CD1c-positive myeloid dendritic cell (primary cell): ENCODE measurements around the gene ARAP2.

ENCODE experiments used
- DNase-seq: peaks from one replicate; pipeline ENCODE4 v3.0.0-alpha.2; 2016; ENCODE audit errors: extremely low spot score

ARAP2 gene, protein sequence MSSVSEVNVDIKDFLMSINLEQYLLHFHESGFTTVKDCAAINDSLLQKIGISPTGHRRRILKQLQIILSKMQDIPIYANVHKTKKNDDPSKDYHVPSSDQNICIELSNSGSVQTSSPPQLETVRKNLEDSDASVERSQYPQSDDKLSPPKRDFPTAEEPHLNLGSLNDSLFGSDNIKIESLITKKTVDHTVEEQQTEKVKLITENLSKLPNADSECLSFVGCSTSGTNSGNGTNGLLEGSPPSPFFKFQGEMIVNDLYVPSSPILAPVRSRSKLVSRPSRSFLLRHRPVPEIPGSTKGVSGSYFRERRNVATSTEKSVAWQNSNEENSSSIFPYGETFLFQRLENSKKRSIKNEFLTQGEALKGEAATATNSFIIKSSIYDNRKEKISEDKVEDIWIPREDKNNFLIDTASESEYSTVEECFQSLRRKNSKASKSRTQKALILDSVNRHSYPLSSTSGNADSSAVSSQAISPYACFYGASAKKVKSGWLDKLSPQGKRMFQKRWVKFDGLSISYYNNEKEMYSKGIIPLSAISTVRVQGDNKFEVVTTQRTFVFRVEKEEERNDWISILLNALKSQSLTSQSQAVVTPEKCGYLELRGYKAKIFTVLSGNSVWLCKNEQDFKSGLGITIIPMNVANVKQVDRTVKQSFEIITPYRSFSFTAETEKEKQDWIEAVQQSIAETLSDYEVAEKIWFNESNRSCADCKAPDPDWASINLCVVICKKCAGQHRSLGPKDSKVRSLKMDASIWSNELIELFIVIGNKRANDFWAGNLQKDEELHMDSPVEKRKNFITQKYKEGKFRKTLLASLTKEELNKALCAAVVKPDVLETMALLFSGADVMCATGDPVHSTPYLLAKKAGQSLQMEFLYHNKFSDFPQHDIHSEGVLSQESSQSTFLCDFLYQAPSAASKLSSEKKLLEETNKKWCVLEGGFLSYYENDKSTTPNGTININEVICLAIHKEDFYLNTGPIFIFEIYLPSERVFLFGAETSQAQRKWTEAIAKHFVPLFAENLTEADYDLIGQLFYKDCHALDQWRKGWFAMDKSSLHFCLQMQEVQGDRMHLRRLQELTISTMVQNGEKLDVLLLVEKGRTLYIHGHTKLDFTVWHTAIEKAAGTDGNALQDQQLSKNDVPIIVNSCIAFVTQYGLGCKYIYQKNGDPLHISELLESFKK (N-terminal part only)

GRCh38 chr4:36244257-36245082 lies at the start of gene ARAP2:
ARAP2 (minus strand) TSS chr4:36244514; CDS start chr4:36229486, 15,028 bp downstream.
- DNase-seq: peak; percentile 92

GRCh38 chr4:36292556-36293188 lies 48.4 kb upstream of the ARAP2 start:
- peak; percentile 27 for DNase-seq

GRCh38 chr4:36290641-36291040 lies 46.3 kb upstream of the ARAP2 start:
- no peak for DNase-seq

GRCh38 chr4:36288731-36289426 lies 44.6 kb upstream of the ARAP2 start:
- peak; percentile 28 for DNase-seq

GRCh38 chr4:36286481-36286871 lies 42.2 kb upstream of the ARAP2 start:
- no peak for DNase-seq

GRCh38 chr4:36285784-36286480 lies 41.6 kb upstream of the ARAP2 start:
- peak; percentile 70 for DNase-seq

- DNase-seq: no peak
Observed at GRCh38 chr4:36283912-36284465, 39.7 kb upstream of the ARAP2 start.

DNA sequence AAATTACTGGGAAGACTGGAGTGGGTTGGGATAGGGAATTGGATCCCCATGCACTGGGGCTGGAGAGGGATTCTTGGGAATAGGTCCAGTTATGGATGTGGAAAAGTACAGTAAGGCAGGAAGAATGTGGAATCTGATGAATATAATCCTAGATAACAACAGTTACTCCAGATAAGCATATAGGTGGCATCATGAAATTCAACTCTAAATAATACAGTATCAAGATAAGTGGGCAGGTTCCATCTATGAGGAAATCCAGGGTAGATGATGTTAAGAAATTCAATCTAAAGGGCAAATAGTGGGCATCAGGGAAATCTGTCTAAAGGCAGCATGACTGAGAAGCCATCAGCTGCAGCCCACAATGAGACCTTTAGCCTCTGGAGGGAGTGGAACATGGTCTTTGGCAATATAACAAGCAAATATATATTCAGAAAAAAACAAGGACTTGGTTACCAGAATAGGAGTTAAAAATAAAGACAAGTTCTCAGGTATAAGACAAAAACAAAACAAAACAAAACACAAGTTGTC lies 38.3 kb upstream of the ARAP2 start:
- DNase-seq: no peak

DNA sequence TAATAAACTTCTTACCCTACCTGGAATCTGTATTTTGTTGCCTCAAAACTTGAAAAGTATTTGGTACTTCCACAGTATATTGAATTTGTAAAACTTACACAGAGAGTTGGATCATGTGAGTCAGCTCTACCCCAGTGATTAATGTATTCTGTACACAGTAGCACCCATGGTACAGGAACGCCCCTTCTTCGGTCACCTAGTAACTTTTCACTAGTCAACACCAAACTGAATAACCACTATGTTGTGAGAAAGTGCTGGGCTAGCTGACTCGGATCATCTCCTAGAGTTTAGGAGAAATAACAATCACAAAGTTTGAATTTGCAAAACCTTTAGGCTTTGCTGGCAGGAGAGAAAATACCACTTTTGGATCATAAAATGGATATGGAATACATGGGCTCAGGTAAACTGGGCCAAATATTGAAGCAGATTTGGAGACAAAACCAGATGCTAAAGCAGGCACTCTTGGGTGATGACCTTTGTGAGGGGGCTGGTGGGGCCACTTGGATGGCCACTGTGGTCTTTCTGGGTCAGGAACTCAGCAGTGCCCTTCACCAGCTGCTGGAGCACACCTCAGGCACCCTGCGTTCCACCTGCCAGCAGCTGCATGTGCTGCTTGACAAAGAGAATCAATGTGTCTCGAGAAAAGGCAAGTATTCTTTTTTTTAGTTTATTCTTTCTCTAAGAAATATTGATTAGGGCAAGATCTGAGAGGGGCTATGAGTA lies 37.2 kb upstream of the ARAP2 start, which contains the start of gene DTHD1:
Gene DTHD1, plus strand, starts transcription at position 233 of the 723 bp plus-strand sequence. Its CDS starts 143 bp downstream, at position 376.
- no peak for DNase-seq

DNA sequence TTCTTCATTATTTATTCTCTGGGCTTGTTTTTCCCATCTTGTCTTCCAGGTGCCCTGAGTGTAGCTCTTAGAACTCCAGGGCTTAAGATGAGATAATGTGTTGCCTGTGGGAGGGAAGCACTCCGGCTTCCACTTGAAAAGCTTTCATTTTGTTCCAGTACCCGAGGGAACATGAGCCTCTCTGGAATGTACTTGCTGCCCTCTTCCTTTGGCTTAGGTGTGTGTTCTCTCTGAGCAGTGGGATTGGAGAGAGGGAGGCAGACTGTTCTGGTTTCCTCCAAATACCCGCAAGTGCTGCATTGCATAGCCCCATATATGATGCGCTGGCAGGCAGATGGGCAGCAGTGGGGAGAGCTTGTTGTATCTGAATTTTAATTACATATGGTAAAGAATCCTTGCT lies 36.2 kb upstream of the ARAP2 start:
- no peak for DNase-seq

DNA sequence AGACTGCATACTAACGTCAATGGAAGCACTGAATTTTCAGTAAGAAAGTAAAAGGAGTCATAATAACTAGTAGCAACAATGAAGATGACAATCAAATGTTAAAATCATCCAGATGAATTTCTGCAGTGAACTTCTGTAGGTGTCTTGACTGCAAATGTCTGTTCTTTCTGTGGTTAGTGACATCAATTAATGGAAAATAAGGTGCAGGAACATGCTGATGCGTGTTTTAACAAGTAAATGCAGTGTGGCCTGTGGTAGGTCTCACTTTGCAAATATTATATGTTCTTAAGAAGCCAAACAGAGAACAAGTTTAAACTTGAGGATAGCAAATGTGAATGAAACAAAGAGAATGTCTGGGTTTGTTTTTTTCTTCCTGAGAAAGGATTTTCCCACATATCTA lies 34.5 kb upstream of the ARAP2 start:
- no peak for DNase-seq

GRCh38 chr4:36277533-36277932 lies 33.2 kb upstream of the ARAP2 start:
- no peak for DNase-seq

DNA sequence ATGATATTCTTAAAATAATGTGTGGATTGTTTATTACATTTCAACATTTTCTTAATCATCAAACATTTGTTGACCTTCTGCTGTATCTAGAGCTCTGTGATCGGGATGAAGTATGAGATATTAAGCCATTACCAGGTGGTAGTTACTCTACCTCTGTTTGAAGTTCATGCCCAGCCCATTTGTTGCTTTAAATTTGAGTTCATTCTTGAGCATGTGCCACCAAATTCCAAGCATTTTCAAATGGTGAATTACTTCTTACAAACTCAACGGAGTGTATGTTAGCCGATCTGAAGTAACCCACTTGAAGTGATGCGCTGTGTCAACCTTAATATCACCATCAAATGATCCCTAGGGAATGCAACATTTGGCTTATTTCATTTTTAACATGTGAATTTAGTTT lies 29.8 kb upstream of the ARAP2 start:
- DNase-seq: no peak

- no peak for DNase-seq
Observed at GRCh38 chr4:36273276-36273675, 29.0 kb upstream of the ARAP2 start.

- DNase-seq: no peak
Observed at GRCh38 chr4:36269533-36270173, 25.3 kb upstream of the ARAP2 start.

DNA sequence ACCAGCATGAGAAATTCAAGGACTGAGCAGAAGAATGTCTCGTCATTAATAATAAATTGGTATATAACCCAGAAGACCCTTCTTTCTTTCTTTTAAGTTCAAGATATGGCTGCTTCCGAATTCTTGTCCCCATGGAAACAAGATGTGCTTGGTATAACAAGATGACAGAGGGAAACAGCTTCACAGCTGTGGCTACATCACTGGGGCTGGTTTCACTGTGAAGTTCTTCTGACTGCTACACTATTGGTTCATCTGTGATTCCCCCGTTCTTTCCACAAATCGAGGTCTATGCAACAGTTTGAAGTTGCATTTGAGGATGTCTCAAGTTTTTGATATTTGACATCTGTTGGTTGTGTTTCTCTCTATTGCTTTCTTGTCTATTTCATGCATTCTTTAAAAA lies 24.8 kb upstream of the ARAP2 start:
- peak; percentile 35 for DNase-seq

- DNase-seq: peak; percentile 23
Observed at GRCh38 chr4:36267486-36268268, 23.4 kb upstream of the ARAP2 start.
